NCI-H146 (cell line): ENCODE data around the gene HINT2.
A peak's percentile ranks its signal among the peaks of the same experiment; 100 is the strongest.

Source experiments
- DNase-seq: peaks from one replicate; lab custom pipeline; 2025; lab: John Stamatoyannopoulos, UW

The HINT2 gene

DNA sequence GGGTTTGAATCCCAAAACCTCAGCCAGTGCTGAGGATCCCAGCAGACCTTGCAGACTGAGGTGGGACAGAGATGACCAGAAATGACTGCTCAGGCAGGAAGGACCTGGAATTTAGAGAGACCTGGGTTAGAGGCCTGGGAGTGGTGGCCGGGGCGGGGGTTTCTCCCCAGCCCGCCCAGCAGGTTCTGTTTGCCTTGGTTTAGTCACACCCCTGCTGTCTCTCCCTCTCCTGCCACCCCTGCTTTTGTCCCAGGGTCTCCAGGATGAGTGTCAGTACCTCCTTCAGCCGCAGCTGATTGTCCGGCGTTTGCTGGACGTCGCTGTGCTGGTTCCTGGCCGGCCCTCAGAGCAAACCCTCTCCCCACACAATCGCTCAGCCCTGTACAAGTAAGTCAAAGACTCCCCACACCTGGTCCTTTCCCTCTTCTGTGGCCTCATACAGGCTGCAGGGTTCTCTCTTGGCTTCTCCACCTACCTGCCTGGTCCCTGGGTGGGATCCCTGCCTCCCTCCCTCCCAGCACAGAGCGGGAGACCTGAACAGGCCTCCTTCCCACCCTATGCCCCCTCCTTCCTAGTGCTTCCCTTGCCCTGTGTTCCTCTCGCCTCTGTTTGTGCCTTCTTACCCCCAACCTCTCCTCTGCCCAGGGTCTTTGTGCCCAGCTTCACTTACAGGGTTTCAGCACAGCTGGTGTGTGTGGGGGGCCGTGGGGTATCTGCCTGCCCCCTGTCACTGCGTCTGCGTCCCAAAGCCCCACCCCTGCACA is 26.2 kb upstream of the HINT2 start:
- DNase-seq = no peak

DNA sequence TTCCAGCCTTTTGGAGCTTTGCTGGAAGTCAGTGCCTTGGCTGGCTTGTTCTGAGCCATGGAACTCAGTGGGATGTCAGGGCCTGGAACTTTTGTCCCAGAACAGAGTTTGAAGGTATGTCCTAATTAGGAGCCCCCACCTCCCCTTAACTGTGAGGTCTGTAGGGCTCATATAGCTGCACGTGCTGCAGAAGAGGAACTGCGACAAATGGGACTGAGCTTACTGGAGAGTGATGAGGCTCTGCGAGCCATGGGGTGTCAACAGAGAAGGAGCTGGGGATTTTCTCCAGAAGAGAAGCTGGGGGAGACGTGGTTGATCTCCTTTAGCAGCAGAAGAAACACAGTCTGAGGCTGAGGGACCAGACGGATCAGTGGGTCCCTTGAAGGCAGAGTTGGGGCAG is 25.1 kb upstream of the HINT2 start:
- DNase-seq = no peak

DNA sequence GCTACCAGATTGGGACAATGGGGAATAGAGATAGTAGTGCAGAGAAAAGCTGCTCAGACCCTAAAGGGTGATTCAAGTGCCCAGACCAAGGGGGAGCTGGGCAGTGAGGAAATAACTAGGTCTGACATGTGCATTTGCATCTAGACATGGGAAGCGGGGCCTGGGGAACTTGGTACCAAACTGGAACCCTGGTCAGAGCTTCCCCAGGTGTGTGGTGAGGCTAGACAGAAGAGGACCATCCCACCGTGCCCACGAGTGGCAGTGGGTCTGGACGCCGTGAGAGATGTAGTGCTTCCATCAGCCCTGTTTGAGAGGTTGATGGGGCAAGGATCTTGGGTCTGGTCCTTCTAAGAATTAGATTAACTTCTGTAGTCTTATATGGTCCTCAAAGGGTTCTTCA is 21.8 kb upstream of the HINT2 start:
- no peak for DNase-seq

DNA sequence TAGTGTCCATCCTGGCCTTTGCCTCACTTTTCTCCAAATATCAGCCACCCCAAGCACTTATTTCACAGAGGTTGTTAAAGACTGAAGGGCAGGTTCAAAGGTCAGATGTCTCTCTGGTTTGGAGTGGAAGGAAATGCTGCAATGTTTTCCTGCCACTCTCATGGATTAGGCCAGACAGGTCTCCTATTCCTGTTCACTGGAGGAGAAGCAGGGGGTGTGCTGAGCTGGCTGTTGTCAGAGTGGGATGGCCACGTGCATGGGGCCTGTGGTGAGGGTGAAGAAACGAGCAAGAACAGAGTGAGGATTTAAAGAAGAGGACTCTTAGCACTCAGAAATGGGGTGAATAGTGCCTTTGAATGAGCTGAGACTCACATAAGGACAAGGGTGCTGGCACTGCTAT is 20.9 kb upstream of the HINT2 start:
- DNase-seq = no peak

DNA sequence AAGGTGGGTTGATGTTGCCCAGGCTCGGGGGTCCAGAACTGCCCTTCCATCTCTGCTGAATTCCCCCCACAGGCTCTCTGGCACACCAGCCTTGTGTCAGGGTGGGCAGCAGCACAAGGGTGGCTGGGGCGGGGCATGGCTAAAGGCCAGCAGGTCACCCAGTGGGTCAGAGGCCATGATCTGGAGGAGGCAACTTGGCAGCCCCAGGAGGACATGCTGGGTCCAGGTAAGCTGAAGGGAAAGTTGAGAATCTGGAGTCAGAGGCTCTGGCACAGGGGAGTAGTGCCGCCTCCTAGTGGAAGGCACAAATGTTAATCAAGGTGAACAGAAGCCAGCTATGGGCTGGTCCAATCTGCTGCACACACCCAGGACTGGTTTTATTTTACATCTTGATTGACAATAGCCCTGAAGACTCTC is 20.4 kb upstream of the HINT2 start:
- DNase-seq = peak; percentile 13

DNA sequence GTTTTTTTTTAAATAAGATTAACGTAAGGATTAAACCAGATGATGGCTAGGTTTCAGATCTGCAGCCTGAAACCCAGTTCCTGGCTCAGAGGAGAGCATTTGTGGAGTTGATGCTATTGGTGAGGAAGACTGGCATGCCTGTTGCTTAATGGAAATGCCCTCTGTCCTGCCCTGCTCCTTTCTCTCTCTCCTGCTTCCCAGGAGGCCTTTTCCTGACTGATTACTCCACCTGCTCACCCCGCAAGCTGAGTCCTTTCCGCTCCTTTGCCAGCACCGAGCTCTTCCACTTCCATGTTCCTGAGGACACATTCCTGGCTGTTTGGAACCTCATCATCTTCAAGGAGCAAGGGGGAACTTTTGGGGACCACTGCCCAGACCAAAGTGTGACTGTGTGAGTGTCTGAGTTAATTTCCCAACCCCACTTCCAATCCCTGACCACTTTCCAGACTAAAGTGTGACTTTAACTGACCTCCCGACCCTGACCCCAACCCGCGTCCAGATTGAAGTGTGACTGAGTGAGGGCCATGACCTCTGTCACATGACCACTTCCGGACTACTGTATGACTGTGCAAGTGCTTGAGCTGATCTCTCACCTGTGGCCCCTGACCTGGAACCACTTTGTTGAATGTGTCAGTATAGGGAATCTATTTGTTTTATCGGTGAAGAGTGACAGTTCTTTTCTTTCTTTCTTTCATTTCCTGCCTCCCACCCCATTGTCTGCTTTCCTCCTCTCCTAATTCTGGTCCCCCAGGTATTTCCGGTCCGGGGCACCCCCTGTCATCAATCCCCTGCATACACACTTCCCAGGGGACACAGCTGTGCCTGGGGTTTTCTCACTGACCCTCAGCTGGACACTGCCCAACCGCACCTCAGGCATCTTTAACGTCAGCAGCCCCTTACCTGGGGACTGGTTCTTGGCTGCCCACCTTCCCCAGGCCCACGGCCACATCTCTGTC is 19.7 kb upstream of the HINT2 start:
- no peak for DNase-seq

DNA sequence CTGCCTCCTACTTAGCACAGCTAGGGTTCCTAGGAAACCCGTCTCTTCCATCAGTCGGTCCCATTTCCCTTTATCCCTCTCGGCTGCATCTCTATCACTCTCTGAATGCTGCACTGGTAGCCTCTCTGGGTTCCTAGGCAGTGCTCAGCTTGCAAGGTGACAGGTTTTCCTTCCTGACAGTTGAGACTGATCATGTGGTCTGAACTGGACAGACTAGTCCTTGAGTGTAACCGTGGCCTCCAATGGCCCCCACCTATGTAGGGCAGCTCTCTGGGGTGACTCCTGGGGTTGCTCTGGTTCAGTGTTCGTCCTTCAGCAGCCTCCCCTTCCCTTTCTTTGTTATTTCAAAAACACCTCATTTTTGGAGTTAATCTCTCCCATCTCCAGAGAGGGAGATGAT is 18.0 kb upstream of the HINT2 start:
- no peak for DNase-seq

DNA sequence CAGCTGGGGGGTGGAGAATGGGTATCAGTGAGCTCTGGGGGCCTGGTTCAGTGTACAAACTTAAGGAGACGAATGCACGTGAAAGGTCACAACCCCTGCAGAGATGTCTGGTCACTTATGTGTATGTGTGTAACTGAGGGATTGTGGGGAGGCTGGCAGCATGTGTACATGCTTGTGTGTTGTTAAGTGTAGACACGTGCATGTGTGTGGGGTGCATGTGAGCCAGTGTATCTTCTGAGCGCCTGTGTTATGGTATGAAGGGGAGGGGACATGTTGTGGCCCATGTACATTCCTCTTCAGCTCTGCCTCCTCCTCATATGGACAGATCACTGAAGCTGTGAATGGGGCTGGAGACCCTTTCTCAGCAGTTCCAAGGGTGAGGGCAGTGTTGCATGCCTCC is 16.2 kb upstream of the HINT2 start:
- DNase-seq = no peak

DNA sequence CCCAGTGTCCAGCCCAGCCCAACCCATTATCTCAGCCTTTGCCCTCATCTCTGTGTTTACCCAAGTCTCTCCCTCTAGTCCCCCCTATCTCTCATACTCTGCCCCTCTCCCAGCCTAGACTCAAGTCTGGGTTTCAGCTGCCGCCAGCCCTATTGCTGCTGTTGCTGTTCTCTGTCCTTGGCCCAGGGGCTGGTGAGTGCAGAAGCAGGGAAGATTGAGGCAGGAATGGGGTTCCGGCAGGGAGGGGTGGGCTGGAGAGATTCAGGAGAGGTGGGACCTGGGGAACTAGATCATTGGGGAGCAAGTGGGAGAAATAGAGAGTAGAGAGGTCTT is 14.9 kb upstream of the HINT2 start:
- no peak for DNase-seq

DNA sequence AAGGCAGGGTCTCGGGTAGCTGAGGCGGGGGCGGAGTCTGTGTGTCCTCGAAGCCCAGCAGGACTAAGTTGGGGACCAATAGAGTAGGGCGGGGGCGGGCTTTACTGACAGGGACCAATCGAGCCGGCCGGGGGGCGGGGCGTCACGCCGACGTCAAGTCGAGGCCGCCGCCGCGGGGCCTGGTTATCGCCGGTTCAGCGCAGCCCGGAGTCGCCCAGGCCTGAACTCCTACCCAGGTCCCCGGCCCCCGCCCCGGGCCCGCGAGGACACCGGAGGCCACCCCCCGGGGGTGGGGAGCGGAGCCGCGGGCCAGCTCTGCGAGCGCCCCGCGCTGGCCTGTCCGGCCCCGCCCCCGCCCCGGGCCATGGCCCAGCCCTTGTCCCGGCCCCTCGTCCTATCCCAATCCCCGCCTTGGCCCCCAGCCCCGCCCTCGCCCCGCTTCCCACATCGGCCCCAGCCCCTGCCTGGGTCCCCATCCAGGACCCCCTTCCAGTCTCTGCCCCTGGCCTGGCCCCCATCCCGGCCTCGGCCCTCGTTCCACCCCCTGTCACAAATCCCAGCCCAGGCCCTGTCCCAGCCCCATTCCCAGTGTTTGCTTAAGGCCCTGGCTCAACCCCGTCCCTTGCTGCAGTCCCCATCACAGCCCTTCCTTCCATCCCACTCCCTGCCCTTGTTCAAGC is 14.4 kb upstream of the HINT2 start, which contains the start of gene TMEM8B:
Gene TMEM8B, plus strand, starts transcription at position 145 of the 680 bp plus-strand sequence. Its CDS starts 220 bp downstream, at position 365.
- peak; percentile 96 for DNase-seq

DNA sequence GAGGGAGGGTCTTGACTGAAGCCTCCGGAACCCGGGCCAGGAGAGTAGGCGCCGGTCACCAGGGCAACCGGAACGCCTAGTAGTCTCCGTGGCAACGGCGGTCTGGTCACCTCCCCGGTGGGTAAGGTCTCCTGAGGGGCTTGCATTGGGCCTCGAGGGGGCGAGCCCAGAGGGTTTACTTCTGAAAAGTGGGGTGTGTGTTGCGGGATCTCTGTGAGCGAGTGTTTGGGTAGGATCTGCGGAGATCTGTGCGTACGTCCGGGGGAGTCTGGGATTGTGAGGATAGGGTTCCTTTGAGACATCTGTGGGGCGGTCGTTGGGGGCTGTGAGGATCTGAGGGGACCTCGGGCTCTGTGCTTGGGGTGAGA is 13.9 kb upstream of the HINT2 start, which contains the start of gene FAM221B:
Gene FAM221B, minus strand, starts transcription at position 17 of the 368 bp plus-strand sequence. CDS start 2,571 bp downstream, outside the sequence.
- DNase-seq = peak; percentile 66

DNA sequence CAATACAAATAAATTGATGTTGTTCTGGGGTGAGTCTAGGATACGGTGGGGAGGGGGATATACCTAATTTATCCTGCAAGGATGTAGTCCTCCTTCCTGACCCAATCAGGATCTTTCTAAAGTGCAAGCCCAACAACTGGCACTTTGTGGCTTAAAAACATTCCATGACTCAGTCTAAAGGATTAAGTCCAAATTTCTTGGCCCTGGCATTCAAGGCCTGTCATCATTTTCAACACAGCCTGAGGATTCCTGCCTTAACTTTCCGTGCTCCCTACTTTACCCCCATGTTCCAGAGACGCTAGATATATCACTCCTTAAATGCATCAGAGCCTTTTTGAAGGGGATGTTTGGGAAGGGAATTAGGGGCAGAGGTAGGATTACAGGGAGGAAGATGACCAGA is 12.6 kb upstream of the HINT2 start:
- DNase-seq = no peak

DNA sequence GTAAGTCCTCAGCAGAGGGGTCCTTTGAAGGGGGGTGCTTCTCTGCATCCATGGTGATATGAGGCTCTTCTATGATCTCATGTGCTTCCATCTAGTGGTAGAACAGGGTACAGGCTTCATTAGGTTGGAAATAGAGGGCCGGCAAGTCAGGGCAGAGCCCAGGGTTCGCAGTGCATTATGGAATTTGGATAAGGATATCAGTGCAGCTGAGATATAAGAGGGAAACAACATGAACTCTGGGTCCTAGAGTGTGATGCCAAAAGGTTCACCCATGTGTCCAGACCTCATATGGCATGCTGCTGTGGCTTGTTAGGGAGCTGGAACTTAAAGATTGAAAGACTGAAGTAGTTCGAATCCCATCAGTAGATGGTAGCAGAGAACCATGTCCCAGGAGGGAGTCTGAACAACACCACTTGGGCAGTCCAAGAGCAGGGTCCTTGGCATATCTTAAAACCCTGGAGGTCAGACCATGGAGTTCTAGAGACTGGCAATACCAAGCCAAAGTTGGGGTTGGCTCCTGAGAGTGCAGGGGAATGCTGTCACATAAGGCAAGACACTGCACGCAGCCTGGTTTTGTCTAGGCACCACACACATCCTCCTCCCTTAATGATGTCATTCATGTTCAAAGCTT is 11.3 kb upstream of the HINT2 start:
- peak; percentile 59 for DNase-seq

DNA sequence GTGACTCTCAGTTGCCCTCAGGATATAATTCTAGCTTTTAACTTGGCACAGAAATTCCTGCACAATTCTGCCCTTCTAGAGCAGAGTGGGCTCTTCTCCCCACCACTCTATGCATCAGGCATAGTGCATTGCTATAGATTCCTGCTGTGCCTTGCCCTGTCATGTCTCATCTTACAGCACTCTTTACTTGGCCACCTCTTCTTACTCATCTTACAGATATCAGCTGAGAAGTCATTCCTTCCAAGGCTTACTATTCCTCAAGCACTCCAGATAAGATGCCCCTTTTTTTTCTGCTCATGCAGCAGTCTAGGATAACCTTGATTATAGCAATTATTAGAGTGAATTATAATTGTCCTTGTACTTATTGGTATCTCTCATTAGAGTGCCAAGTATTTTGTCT is 8.1 kb upstream of the HINT2 start:
- no peak for DNase-seq

DNA sequence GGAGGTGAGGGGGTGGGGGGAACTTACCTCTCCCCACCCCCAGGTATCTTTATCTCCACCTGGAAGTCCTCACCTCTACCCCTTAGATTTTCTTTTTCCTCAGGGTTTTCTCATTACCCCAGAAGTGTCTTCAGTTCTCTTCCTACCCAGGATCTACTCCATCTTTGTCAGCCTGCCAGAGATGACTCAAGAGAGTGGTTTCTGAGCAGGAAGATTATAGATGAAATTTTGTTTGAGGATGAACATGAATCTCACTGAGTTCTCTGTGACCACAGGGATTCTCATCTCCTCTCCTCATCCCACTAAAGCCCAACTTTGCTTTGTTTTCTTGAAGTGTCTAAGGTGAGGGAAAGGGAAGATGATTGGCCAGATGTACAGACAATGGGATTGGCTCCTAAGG is 5.2 kb upstream of the HINT2 start:
- DNase-seq = no peak

DNA sequence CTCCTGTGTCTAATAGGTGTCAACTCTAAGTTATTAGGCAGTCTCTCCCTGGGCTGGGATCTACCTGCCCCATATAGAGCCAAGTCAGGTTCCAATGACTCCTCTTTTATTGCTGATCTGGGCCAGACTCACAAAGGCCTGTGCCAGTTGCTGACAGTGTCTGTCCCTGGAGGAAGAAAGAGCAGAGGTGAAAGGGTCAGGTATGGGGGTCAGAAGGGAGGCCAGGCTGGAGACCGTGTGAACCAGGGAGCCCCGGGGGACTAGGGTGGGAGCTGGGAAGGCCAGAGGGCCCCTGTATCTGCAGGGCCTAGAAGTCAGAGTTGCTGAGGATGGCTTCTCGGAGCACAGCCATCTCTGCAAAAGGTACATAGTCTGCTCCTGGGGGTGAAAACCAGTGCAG is 3.5 kb upstream of the HINT2 start:
- DNase-seq = no peak

DNA sequence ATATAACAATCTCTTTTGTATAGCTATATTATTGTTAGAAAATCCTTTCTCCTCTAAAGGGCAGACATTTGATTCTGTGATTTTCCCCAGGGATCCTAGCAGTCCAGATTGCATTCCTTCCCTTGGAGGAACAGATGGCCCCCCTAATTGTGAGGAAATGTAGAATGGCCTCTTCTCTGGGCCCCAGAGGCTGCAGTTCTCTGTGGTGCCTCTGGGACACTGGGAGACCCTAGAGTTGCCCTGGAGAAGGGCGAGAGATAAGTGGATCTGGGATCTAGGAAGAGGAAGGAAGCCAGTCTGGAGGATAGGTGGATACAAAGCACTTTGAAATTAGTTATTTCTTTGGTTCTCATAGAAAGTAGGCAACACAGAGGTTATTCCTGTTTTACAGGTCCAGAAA is 1.9 kb upstream of the HINT2 start:
- DNase-seq = peak; percentile 11

DNA sequence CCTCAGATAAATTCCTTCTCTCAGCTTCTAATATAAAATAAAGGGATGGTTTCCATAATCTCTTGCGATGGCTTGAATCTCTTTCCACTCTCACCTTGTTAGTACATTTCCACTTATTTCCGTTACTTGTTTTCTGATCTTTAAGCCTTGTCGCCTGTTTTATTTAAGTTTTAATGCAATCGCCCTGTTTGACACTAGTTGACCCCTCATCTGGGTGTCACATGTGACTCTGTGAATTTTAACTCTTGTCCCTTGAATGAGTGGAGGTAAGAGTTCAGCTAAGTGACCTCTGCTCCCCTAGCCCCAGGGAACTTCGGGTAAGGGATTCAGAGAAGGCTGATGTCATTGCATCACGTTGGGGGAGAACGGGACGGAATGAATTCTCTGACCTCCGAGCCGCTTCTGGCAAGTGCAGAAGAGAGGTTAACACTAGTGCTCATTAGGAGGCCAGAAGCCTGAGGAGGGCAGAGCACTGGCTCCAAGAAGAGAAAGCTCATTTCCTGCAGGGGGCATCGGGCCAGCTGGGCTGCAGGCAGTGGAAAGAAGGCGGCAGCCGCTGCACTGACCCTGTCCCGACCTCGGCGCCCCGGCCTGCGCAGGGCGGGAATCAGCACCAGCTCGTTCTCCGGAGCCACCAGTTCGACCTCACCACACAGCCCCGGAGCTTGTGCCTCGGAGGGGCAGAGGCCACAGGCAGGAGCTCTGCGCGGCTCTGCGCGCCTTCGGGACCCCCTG is 569 bp downstream of the HINT2 start:
- peak; percentile 75 for DNase-seq

DNA sequence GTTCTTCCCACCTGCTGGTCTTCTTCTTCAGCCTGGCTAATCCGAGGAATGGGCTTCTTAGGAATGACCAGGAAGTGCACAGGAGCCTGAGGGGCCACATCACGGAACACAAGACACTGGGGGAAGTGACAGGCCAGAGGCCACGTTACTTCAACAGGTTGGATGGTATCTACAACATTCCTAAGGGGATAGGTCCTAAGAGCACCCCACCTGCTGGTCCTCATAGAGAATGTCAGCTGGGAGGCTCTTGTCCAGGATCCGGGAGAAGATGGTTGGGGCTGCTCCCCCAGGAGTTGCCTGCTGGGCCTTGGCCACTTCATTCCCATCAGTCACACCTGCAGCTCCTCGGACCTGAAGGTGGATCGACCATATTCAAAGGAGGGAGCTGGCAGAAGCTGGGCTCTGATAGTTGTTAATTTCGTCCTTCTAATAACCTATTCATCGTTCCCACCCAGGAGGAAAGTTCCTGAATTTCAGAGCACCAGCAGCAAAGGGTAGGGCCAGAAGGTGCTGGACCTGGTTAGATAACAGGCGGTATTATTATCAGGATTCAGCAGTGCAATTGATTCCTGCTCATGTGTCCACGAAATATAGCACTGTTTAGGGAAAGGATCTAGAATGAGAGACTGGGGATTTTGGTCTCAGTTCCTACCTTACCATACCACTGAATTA is 1.3 kb downstream of the HINT2 start:
- peak; percentile 58 for DNase-seq

DNA sequence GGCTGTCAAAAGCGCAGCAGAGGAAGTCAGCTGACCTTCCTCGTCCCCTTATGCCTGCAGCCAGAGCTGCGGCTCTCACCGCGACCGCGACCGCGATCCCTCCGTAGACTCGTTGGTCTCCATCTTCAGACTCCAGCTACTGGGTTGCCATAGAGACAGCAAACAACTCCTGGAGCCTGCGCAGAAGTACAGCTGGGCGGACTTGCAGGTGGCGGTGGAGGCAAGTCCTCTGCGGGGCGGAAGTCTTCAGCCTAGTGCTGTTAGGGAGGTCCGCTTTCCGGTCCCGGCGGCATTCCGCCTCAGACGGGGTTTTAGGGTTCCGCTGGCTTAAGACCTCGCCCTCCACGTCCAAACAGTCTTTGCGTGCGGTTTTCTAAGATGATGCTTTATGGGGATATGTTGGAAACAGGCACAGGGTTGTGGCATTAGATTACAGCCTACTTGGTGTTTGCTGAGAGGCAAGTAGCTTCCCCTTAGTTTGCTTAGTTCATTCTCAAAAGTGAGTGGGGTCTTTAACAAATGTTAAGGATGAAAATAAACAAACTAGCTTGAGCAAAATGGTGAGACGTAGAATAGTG is 2.7 kb downstream of the HINT2 start, which contains the start of gene SPAG8:
Gene SPAG8, minus strand, starts transcription at position 238 of the 578 bp plus-strand sequence. Its CDS starts 115 bp downstream, at position 123.
- peak; percentile 99 for DNase-seq
